GM12892 (cell line): Measurements from ENCODE around the gene GMCL2.
"Not testable (repeated sequence)": the region's sequence is repeated elsewhere in the genome, so short reads cannot be mapped to it uniquely, and the experiment has no call there.

Source experiments
- DNase-seq: peaks from one replicate; pipeline ENCODE4 v3.0.0; 2011; ENCODE audit not compliant: insufficient read length
- FAIRE-seq: peaks from 2 replicates; lab custom pipeline; 2011; peaks lifted over from hg19 to GRCh38; lab: Jason Lieb, UNC
- POLR2A ChIP-seq: IDR thresholded peaks from 2 replicates; pipeline ENCODE4 v1.6.1; 2011; ENCODE audit warnings: low read depth, low read length, control low read depth
- POLR2AphosphoS5 ChIP-seq: IDR thresholded peaks from 2 replicates; pipeline ENCODE4 v1.6.1; 2011; ENCODE audit warnings: low read depth, low read length, control low read depth
- TAF1 ChIP-seq: IDR thresholded peaks from 2 replicates; pipeline ENCODE4 v1.6.1; 2011; ENCODE audit warnings: low read depth, mild to moderate bottlenecking, control low read depth, low read length, borderline replicate concordance

The GMCL2 gene

DNA sequence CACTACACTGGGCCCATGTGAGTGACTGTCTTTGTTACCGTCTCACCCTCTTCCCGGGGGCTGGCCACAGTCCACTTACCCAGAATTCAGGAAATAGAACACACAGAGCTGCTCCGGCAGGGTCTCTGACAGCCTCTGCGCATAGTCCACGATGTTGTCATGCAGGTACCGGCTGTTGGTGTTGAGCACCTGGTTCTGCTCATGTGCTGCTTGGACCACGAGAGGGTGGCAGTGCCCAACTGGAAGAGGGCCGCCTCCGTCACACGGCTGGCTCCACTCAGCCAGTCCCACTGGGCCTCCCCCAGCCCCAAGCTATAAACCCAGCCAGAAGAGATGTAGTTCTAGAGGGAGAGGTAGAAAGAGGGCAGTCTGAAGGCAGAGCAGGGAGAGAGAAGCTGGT, 42.7 kb upstream of the GMCL2 start:
- FAIRE-seq (no peak), DNase-seq (no peak)
- TF ChIP-seq POLR2AphosphoS5: no peak
- no peak for TF ChIP-seq TAF1
- TF ChIP-seq POLR2A: no peak

DNA sequence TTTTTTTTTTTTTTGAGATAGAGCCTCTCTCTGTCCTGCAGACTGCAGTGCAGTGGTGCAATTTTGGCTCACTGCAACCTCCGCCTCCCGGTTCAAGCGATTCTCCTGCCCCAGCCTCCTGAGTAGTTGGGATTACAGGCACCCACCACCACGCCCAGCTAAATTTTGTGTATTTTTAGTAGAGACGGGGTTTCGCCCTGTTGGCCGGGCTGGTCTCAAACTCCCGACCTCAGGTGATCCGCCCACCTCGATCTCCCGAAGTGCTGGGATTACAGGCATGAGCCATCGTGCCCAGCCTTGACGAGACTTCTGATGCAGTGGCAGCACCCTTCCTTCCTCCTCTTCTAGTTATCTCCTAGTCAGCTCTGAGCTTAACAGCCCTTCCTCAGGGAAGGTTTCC, 41.9 kb upstream of the GMCL2 start:
- DNase-seq, FAIRE-seq: not testable (repeated sequence)

- FAIRE-seq: no peak
- DNase-seq: no peak
- TF ChIP-seq POLR2A (no peak), POLR2AphosphoS5 (no peak), TAF1 (no peak)
Measured at GRCh38 chr5:178228609-178229008, 41.4 kb upstream of the GMCL2 start.

DNA sequence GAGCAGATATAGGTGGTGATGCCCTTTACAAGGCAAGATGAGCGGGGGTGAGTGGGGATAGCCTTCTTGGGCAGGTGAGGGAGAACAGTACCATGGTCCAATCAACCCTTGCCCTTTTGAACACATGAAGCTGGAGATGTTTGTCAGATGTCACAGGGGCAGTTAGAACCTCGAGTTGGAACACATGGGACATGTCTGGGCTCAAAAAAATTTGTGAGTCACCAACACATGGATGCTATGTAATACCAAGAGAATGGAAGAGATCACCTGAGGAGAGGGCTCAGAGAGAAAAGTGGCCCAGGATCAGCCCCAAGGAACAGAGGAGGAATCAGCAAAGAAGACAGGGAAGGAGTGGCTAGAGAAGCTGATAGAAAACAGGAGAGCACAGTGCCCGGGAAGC, 40.8 kb upstream of the GMCL2 start:
- TF ChIP-seq POLR2AphosphoS5 (no peak), POLR2A (no peak), TAF1 (no peak)
- FAIRE-seq: no peak
- no peak for DNase-seq

DNA sequence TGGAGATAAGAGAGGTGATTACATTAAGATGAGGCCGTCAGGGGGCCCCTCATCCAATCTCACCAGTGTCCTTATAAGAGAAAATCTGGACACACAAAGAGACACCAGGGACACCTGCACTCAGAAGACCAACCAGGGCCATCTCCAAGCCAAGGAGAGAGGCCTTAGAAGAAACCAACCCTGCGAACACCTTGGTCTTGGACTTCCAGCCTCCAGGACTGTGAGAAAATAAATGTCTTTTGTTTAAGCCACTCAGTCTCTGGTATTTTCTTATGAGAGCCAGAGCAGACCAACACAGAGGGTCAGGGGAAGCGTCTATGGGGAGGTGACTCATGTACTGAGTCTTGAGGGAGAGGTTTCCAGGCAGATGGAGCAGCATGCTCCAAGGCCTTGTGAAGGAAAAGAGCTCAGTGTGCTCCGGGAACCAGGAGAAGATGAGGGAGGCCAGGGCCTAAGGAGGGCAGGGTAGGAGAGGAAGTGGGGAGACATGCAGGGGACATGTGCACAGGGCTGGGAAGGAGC, 40.0 kb upstream of the GMCL2 start:
- TF ChIP-seq POLR2A: no peak
- no peak for TF ChIP-seq TAF1
- TF ChIP-seq POLR2AphosphoS5: no peak
- no peak for DNase-seq

GRCh38 chr5:178225174-178225573, 38.0 kb upstream of the GMCL2 start:
- TF ChIP-seq POLR2AphosphoS5 (no peak), TAF1 (no peak), POLR2A (no peak)
- no peak for FAIRE-seq

More for the DNA sequence above, 40.0 kb upstream of the GMCL2 start:
- no peak for FAIRE-seq

GRCh38 chr5:178224403-178224802, 37.2 kb upstream of the GMCL2 start:
- TF ChIP-seq POLR2AphosphoS5 (no peak), POLR2A (no peak), TAF1 (no peak)
- DNase-seq (no peak), FAIRE-seq (no peak)

More at GRCh38 chr5:178225174-178225573, 38.0 kb upstream of the GMCL2 start:
- no peak for DNase-seq

- FAIRE-seq: no peak
- no peak for DNase-seq
- no peak for TF ChIP-seq POLR2AphosphoS5
- no peak for TF ChIP-seq POLR2A
- no peak for TF ChIP-seq TAF1
Measured at GRCh38 chr5:178223828-178224335, 36.7 kb upstream of the GMCL2 start.

DNA sequence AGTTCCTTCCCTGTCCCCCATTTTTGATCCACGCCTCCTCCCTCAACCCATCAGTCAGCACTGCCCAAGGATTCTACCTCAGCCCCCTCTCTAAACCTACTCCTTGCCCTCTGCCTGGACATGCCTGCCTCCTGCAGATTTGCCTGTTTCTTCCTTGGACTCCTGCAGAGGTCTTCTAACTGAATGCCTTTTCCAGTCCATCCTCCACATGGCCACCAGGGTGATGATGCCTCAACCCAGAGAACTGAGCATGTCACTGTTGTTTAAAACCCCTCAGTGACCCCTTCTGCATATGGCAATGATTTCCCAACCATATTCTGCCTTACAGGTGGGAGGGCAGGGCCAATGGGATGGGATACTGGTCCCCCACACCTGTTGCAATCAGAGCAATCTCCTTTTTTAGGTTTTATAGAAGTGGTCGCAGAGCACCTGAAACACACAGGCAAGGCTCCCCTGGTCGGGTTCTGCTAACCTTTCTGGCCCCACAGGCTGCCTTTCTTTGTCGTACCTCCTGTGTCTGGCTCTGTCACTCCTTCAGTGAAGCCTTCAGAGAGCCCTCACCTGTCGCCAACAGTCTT, 36.1 kb upstream of the GMCL2 start:
- FAIRE-seq: no peak
- TF ChIP-seq POLR2A: 0 out of 2 replicates have a peak, but pooled peaks have one; percentile 15
- TF ChIP-seq POLR2AphosphoS5: no peak
- TF ChIP-seq TAF1: no peak
- no peak for DNase-seq

- FAIRE-seq (no peak), DNase-seq (no peak)
- TF ChIP-seq POLR2A (no peak), POLR2AphosphoS5 (no peak), TAF1 (no peak)
Measured at GRCh38 chr5:178222292-178222691, 35.1 kb upstream of the GMCL2 start.

DNA sequence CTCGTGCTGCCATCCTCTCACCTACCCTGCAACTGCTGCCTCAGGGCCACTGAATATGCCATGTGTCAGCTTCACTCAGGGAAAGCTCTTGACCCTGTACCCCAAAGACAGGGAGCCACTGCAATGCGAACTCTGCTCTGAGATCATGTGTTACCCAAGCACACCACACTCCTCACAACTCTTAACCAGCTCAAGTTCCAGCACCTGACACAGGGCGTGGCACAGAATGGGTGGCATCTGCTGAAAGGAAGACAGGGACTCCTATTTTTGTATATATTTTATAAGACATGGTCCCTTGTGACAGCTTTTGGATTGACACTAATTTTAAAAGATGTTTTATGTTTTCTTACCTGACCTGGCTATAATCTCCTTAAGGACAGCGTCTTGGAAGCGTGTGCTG, 34.7 kb upstream of the GMCL2 start:
- no peak for TF ChIP-seq TAF1
- no peak for TF ChIP-seq POLR2AphosphoS5
- no peak for TF ChIP-seq POLR2A
- FAIRE-seq (no peak), DNase-seq (no peak)

- no peak for FAIRE-seq
- TF ChIP-seq POLR2A (no peak), POLR2AphosphoS5 (peak; percentile 59; the same call in 1 of the 2 replicates)
- no peak for DNase-seq
Measured at GRCh38 chr5:178221282-178221681, 34.1 kb upstream of the GMCL2 start.
